Testis (tissue), 2 donors: ENCODE data around the gene HSD17B3.

Experiments
- CTCF ChIP-seq, 3 experiments: fragments of 450-650 bp in 2 of 3; fragments of 200-600 bp in 1 of 3; sonication (generic) in 1 of 3; IDR thresholded peaks; one replicate each; pipeline ENCODE4 v1.5.1; 2016 to 2019; ENCODE audit warnings: antibody characterized with exemption in 3 of 3, mild to moderate bottlenecking in 2 of 3, moderate library complexity in 1 of 3
- POLR2A ChIP-seq: fragments of 450-650 bp; IDR thresholded peaks from one replicate; pipeline ENCODE4 v1.6.1; 2017; ENCODE audit warnings: antibody characterized with exemption, mild to moderate bottlenecking, moderate library complexity

GRCh38 chr9:96304230-96304629 is 2.3 kb upstream of the HSD17B3 start:
- TF ChIP-seq CTCF (IDR thresholded peaks at IDR 0.05) (no peak), POLR2A (no peak)
